Muscle of leg (tissue), 9 donors: ENCODE results near the gene SYT13. TPM values are rescaled to one million over a fixed set of nuclear protein-coding genes. Genes with fewer than 3 reads are reported as not detected.

Source experiments
- polyA plus RNA-seq, 8 donors: library from polyadenylated mRNA; unstranded; fragments of 120-200 nt; gene quantifications; one replicate each; pipeline versions ENCODE4 v1.2.1 to v1.2.3, GENCODE V29; 2013; ENCODE audit warnings: inconsistent platforms in 1 of 8, low replicate concordance in 1 of 8; ENCODE audit not compliant: insufficient read length in 8 of 8, insufficient read depth in 1 of 8
- total RNA-seq: library from RNA; stranded (reverse); fragments of 120-200 nt; gene quantifications from one replicate; pipeline ENCODE4 v1.2.4, GENCODE V29; 2013

SYT13 gene
- total and polyA plus RNA-seq, 9 donors = 0.49 to 1.9 (median 1.2) TPM

Other genes starting within 250 kb of the SYT13 start
- gene PRDM11, start 139.7 kb downstream of the SYT13 start, total RNA-seq = 20.7 TPM
- 10 to 100 TPM; 17.3 to 27.1 (median 22.0) TPM for gene PRDM11, start 139.7 kb downstream of the SYT13 start, polyA plus RNA-seq